MM.1S (cell line): Measurements from ENCODE around the gene NOX5.

Experiments
- DNase-seq: peaks from one replicate; pipeline ENCODE4 v3.0.0-alpha.2; 2015
- H2AFZ ChIP-seq: fragments of 300-600 bp; sonication (generic); 2 replicates; pipeline ENCODE4 v1.6.0; 2016; ENCODE audit warnings: antibody characterized with exemption, low read length
- H3F3A ChIP-seq: fragments of 300-600 bp; sonication (generic); 2 replicates; pipeline ENCODE4 v1.6.1; 2016; ENCODE audit warnings: mild to moderate bottlenecking, antibody characterized with exemption, low read length, moderate library complexity, mixed read lengths; ENCODE audit not compliant: insufficient read depth
- H3K27ac ChIP-seq: fragments of 300-600 bp; sonication (generic); 2 replicates; pipeline ENCODE4 v1.5.1; 2016; ENCODE audit warnings: mild to moderate bottlenecking, low read length
- H3K27me3 ChIP-seq: fragments of 300-600 bp; sonication (generic); replicated peaks from 2 replicates; pipeline ENCODE4 v1.6.0; 2016; ENCODE audit warnings: low read length; ENCODE audit not compliant: insufficient read depth
- H3K36me3 ChIP-seq: fragments of 300-600 bp; sonication (generic); replicated peaks from 2 replicates; pipeline ENCODE4 v1.6.1; 2016; ENCODE audit warnings: mild to moderate bottlenecking, low read length, mixed read lengths; ENCODE audit not compliant: insufficient read depth
- H3K4me1 ChIP-seq: fragments of 300-600 bp; sonication (generic); 2 replicates; pipeline ENCODE4 v1.6.1; 2016; ENCODE audit warnings: low read length, mixed read lengths
- H3K4me2 ChIP-seq: fragments of 300-600 bp; sonication (generic); 2 replicates; pipeline ENCODE4 v1.6.0; 2016; ENCODE audit warnings: low read depth, low read length
- H3K4me3 ChIP-seq: fragments of 300-600 bp; sonication (generic); 2 replicates; pipeline ENCODE4 v1.5.1; 2016; ENCODE audit warnings: low read length, mixed read lengths
- H3K79me2 ChIP-seq: fragments of 300-600 bp; sonication (generic); 2 replicates; pipeline ENCODE4 v1.6.1; 2016; ENCODE audit warnings: mixed run types, low read length, mixed read lengths
- H3K9ac ChIP-seq: fragments of 300-600 bp; sonication (generic); 2 replicates; pipeline ENCODE4 v1.6.1; 2016; ENCODE audit warnings: low read length, mixed read lengths
- H3K9me2 ChIP-seq: fragments of 300-600 bp; sonication (generic); replicated peaks from 2 replicates; pipeline ENCODE4 v1.6.1; 2016; ENCODE audit warnings: mild to moderate bottlenecking, low read length, mixed read lengths; ENCODE audit not compliant: insufficient read depth
- H3K9me3 ChIP-seq: fragments of 300-600 bp; sonication (generic); replicated peaks from 2 replicates; pipeline ENCODE4 v1.6.1; 2016; ENCODE audit warnings: mild to moderate bottlenecking, low read length, mixed read lengths; ENCODE audit not compliant: insufficient read depth
- H4K20me1 ChIP-seq: fragments of 300-600 bp; sonication (generic); 2 replicates; pipeline ENCODE4 v1.6.1; 2016; ENCODE audit warnings: mild to moderate bottlenecking, low read length, moderate library complexity, mixed read lengths; ENCODE audit not compliant: insufficient read depth
- EZH2 ChIP-seq: fragments of 300-600 bp; sonication (generic); optimal IDR thresholded peaks from 2 replicates; pipeline ENCODE3; 2017; ENCODE audit warnings: low read depth, mild to moderate bottlenecking, antibody characterized with exemption, low read length, mixed read lengths
- EZH2phosphoT487 ChIP-seq: fragments of 300-600 bp; sonication (generic); IDR thresholded peaks from 2 replicates; pipeline ENCODE4 v1.6.1; 2018; ENCODE audit warnings: antibody characterized with exemption, low read length
- TF ChIP-seq, protein P1 (sequence below): fragments of 300-600 bp; sonication (generic); IDR thresholded peaks from 2 replicates; pipeline ENCODE4 v1.5.1; 2016; ENCODE audit warnings: antibody characterized with exemption, low read length, mixed read lengths

NOX5 gene

DNA sequence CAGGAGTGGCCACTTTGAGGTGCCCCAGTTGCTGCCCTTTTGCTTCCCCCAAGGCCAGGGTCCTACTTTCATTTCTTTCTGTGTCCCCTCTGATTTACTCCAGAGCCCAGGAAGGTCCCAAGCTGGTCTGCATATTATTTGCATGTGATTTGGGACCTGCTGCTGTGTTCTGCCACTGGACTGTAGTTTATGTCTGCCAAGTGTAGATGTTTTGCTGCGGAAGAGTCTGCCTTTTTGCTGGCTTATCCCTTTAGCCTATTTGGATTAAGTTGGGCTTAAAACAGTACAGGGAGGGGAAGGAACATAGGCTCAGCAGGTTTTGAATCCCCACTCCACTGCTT lies 21.4 kb downstream of the NOX5 start:
- Histone ChIP-seq H4K20me1 (no peaks in the 10 kb centered on the region), H3K4me1 (no peaks in the 10 kb centered on the region), H3K4me3 (no peak overlapping the region), H3K27ac (no peak overlapping the region), H3K4me2 (no peak overlapping the region), H3F3A (no peaks in the 10 kb centered on the region), H3K27me3 (no peaks in the 10 kb centered on the region), H3K79me2 (no peaks in the 10 kb centered on the region), H3K36me3 (no peaks in the 10 kb centered on the region), H3K9ac (no peak overlapping the region), H2AFZ (no peak overlapping the region), H3K9me2 (no peaks in the 10 kb centered on the region), H3K9me3 (no peaks in the 10 kb centered on the region)
- TF ChIP-seq EZH2phosphoT487, result no peak
- no peak for DNase-seq

DNA sequence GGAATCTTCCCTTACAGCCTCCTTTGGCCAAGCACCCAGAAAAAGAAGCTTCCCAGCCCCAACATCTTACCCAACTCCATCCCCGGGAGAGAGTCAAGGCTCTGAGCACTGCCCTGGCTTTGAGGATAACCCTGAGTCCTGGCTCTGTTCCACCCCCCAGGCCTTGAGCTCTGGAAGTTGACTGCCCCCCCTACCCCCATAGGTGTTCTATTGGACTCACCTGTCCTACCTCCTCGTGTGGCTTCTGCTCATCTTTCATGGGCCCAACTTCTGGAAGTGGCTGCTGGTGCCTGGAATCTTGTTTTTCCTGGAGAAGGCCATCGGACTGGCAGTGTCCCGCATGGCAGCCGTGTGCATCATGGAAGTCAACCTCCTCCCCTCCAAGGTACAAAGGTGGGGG lies 22.3 kb downstream of the NOX5 start:
- Histone ChIP-seq H3K27ac (no peak overlapping the region), H4K20me1 (no peaks in the 10 kb centered on the region), H3K27me3 (no peaks in the 10 kb centered on the region), H3F3A (no peaks in the 10 kb centered on the region), H3K36me3 (no peaks in the 10 kb centered on the region), H3K4me3 (no peak overlapping the region), H3K9ac (no peak overlapping the region), H2AFZ (no peak overlapping the region), H3K4me1 (no peaks in the 10 kb centered on the region), H3K79me2 (no peaks in the 10 kb centered on the region), H3K9me2 (no peaks in the 10 kb centered on the region), H3K9me3 (no peaks in the 10 kb centered on the region), H3K4me2 (no peak overlapping the region)
- TF ChIP-seq EZH2 (no peak), EZH2phosphoT487 (no peak)
- TF ChIP-seq, protein P1, sequence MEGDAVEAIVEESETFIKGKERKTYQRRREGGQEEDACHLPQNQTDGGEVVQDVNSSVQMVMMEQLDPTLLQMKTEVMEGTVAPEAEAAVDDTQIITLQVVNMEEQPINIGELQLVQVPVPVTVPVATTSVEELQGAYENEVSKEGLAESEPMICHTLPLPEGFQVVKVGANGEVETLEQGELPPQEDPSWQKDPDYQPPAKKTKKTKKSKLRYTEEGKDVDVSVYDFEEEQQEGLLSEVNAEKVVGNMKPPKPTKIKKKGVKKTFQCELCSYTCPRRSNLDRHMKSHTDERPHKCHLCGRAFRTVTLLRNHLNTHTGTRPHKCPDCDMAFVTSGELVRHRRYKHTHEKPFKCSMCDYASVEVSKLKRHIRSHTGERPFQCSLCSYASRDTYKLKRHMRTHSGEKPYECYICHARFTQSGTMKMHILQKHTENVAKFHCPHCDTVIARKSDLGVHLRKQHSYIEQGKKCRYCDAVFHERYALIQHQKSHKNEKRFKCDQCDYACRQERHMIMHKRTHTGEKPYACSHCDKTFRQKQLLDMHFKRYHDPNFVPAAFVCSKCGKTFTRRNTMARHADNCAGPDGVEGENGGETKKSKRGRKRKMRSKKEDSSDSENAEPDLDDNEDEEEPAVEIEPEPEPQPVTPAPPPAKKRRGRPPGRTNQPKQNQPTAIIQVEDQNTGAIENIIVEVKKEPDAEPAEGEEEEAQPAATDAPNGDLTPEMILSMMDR, result no peak
- DNase-seq, result no peak

DNA sequence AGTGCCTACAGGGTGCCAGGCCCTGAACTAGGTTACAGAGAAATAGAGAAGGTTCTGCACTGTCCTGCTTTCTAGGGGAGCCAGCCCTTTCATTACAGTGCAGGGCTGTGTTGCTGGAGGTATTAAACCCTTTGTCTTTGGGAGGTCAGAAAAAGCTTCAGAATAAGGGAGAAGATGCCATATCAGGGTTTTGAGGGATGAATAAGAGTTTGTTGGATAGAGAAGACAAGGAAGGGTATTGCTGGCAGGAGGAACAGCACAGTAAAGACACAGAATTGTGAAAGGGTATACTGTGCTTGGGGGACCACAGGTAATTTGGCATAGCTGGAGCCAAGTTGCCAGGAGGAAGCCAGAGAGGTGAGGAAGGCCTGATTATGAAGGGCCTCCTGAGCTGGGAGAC lies 23.0 kb downstream of the NOX5 start:
- no peak overlapping the region for H2AFZ ChIP-seq
- H3K4me1 ChIP-seq, result no peaks in the 10 kb centered on the region
- H3K4me3 ChIP-seq, result no peak overlapping the region
- no peak overlapping the region for H3K9ac ChIP-seq
- no peak overlapping the region for H3K27ac ChIP-seq
- no peak overlapping the region for H3K4me2 ChIP-seq
- TF ChIP-seq EZH2phosphoT487 (no peak), EZH2 (no peak)
- TF ChIP-seq, protein P1, result no peak
- no peaks in the 10 kb centered on the region for H3F3A ChIP-seq
- no peaks in the 10 kb centered on the region for H3K9me3 ChIP-seq
- DNase-seq, result no peak
- H3K79me2 ChIP-seq, result no peaks in the 10 kb centered on the region
- H4K20me1 ChIP-seq, result no peaks in the 10 kb centered on the region
- H3K36me3 ChIP-seq, result no peaks in the 10 kb centered on the region
- H3K9me2 ChIP-seq, result no peaks in the 10 kb centered on the region
- H3K27me3 ChIP-seq, result no peaks in the 10 kb centered on the region

DNA sequence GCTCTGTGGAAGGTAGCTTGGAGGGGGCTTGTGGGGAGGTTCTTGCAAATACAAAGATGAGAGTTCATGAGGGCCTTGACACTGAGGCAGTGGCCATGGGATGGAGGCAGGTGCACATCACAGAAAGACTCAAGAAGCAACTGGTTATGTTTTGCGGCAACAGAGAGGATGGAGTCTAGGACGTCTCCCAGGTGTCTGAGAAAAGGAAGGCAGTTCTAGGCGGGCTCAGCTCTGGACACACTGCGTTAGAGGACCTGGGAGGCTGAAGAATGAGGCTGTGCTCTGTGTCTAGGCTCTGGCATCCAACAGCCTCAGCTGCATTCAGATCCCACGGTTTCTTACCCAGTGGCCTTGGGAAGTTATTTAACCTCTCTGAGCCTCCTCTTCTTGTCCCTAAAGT lies 23.5 kb downstream of the NOX5 start:
- Histone ChIP-seq H3K4me2 (no peak overlapping the region), H2AFZ (no peak overlapping the region), H3K9me2 (no peaks in the 10 kb centered on the region), H4K20me1 (no peaks in the 10 kb centered on the region), H3F3A (no peaks in the 10 kb centered on the region), H3K4me3 (no peak overlapping the region), H3K9ac (no peak overlapping the region), H3K79me2 (no peaks in the 10 kb centered on the region), H3K27ac (no peak overlapping the region), H3K27me3 (no peaks in the 10 kb centered on the region), H3K4me1 (no peaks in the 10 kb centered on the region), H3K36me3 (no peaks in the 10 kb centered on the region), H3K9me3 (no peaks in the 10 kb centered on the region)
- no peak for TF ChIP-seq EZH2phosphoT487
- TF ChIP-seq EZH2, result no peak
- TF ChIP-seq, protein P1, result no peak
- DNase-seq, result no peak
